Coronary artery (tissue), 2 donors: Measurements from ENCODE around the gene TMEM218.

Experiments
- DNase-seq: peaks from one replicate; pipeline ENCODE4 v3.0.0-alpha.2; 2017; ENCODE audit warnings: low spot score
- H3K27ac ChIP-seq, 2 donors: fragments of 200-600 bp; sonication (generic); one replicate each; pipeline ENCODE4 v1.5.1; 2016 to 2019
- H3K4me3 ChIP-seq: fragments of 200-600 bp; sonication (generic); 2 replicates; pipeline ENCODE4 v1.5.1; 2016; ENCODE audit warnings: mild to moderate bottlenecking, moderate library complexity
- TF ChIP-seq, protein P1 (sequence below): fragments of 200-600 bp; sonication (generic); IDR thresholded peaks from one replicate; pipeline ENCODE4 v1.5.1; 2019; ENCODE audit warnings: antibody characterized with exemption

TMEM218 gene

DNA sequence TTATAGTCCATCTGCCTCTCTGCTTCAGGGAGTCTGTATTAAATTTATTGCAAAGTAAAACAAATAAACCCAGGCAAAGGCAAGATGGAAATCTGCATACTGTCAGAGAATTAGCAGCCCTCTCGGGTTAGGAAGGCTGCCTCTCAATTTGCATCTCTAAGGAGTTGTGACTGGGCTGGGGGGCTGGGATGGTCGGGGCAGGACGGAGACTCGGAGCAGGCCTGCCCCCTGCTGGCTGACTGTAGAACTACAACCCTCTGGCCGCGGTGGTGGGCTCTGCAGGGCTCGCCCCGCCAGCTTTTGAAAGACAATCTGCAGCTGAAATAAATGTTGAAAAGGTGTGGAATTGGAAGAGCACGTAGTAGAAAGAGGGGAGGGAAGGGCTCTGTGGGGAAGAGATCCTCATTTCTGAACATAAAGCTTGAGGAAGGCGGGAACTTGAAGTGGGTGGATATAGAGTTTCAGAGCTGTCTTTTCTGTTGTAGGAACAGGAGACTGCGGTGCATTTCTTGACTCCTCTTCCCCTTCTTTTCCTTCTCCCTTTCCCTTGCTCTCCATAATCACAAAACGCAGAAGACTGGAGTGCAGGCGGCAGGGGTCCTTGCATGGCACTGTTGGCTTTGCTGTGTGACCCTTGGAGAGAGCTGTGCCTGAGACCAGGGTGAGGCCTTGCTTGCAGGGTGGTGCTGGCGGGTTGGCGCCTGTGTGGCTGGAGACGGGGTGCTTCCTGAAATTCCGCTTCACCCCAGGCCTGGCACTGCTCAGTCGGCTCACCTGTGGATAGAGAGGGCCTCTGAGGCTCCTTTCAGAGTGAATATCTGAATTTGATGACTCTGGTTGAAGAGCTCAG, 30.5 kb upstream of the TMEM218 start:
- TF ChIP-seq, protein P1, sequence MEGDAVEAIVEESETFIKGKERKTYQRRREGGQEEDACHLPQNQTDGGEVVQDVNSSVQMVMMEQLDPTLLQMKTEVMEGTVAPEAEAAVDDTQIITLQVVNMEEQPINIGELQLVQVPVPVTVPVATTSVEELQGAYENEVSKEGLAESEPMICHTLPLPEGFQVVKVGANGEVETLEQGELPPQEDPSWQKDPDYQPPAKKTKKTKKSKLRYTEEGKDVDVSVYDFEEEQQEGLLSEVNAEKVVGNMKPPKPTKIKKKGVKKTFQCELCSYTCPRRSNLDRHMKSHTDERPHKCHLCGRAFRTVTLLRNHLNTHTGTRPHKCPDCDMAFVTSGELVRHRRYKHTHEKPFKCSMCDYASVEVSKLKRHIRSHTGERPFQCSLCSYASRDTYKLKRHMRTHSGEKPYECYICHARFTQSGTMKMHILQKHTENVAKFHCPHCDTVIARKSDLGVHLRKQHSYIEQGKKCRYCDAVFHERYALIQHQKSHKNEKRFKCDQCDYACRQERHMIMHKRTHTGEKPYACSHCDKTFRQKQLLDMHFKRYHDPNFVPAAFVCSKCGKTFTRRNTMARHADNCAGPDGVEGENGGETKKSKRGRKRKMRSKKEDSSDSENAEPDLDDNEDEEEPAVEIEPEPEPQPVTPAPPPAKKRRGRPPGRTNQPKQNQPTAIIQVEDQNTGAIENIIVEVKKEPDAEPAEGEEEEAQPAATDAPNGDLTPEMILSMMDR: peak; percentile 77
- Histone ChIP-seq H3K4me3 (no peak overlapping the region), H3K27ac (no peak overlapping the region)
- DNase-seq: peak; percentile 29

DNA sequence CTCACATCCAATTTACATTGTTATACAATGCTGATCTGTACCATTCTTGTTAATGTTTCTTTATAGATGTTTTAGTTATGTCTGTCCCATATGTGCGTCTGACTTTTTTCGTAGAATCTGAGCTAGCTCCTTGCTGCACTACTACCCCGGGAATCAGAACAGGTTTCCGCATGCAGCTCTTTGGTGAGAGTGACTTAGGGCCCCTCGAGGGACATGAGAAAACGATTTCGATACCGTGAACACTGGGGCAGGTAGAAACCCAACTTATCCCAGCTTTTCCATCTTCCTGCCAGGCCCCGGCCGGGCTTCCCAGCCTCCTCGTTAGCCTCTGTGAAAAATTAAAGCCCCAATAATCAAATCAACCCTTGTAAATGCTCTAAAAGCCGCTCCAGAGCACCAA, 29.8 kb upstream of the TMEM218 start:
- TF ChIP-seq, protein P1: no peak
- no peak for DNase-seq
- Histone ChIP-seq H3K27ac (no peak overlapping the region), H3K4me3 (no peak overlapping the region)

DNA sequence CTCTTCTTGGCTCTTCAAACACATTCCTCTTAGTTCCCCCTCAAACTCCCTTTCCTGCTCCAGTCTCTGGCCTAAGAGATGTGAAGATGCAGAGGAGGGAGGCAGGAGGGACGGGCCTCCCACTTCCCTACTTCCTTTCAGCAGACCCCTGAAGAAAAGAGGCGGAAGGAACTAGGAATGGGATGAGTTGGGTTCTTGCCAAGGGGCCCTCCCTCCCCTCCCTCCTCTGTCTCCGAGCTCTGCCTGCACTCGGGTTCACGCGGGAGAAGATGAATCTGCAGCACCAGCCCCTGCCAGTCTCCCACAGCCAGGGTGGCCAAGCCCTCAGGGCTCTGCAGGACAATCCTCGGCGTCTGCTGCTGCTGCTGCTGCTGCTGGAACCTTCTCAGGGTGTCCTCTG, 28.8 kb upstream of the TMEM218 start:
- H3K4me3 ChIP-seq: no peak overlapping the region
- DNase-seq: no peak
- TF ChIP-seq, protein P1: no peak
- H3K27ac ChIP-seq: no peak overlapping the region

DNA sequence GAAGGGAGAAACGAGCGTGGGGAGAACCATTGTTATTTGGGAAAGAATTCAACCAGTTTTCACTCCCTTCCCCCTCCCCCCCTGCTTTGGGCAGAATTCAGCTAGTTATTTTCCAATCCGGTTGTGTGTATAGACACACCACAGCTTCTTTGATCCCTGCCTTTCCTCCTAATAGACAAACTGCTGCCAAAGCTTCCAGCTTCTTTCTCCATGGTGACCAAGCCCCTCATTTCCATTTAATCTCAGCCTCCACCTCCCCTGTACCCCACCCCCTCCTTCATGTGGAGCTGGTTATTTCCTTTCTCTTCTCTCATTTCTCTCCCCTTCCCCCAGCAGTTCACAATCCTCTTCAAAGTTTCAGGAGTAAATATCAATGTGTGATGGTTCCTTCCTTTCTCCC, 28.4 kb upstream of the TMEM218 start:
- TF ChIP-seq, protein P1: no peak
- no peak for DNase-seq
- H3K4me3 ChIP-seq: no peak overlapping the region
- H3K27ac ChIP-seq: no peak overlapping the region

DNA sequence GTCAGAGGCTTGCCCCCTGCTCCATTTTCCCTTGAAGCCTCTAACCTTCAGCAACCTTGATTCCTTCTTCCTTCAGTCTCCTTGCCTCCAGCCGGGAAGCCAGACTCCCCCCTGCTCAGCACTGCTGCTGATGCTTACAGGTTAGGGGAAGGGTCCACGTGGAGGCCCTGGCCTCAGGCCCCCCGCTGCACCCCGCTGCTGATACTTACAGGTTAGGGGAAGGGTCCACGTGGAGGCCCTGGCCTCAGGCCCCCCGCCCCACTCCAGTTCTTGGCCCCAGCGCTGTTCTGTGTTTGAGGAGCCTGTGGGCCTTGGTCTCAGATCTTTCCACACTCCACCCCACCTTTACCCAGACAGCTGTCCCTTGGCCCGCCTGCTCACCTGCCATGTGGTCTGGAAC, 27.5 kb upstream of the TMEM218 start:
- no peak for DNase-seq
- Histone ChIP-seq H3K27ac (no peak overlapping the region), H3K4me3 (no peak overlapping the region)
- TF ChIP-seq, protein P1: no peak

DNA sequence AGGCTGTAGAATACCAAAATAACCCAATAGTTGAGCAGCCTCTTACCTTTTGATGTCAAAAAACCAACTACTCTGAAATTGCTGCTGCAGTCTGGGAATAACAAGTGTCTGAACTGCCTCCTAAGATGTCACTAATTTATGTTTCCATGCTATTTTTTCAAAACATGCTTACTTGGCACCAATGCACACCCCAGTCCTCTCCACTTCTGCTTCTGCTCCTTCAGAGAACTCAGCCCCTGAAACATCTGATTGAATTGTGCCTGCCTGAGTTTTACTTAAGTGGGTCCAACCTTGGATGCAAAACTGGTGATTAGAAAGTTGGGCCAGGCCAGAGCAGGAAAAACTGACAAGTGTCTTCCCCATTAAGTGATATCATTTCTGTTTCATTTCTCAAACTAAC, 24.6 kb upstream of the TMEM218 start:
- no peak overlapping the region for H3K27ac ChIP-seq
- TF ChIP-seq, protein P1: no peak
- no peak for DNase-seq
- no peak overlapping the region for H3K4me3 ChIP-seq

DNA sequence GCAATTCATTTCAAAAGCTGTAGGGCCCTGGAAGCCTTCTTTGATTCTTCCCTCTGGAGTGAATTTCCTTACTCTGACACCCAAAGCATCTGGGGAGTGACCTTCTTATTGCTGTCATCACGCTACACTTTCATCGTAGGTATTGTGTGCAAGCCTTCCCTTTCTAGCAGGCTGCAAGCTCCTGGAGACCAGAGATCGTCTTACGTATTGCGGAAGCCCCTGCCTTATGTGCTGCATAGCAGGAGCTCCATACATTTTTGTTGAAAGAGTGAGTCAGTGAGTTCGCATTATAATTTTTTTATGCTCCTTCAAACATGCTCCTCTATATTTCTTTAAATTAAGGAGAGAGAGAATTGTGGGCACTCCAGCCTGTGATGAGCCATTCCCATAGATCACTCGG, 21.2 kb upstream of the TMEM218 start:
- Histone ChIP-seq H3K4me3 (no peak overlapping the region), H3K27ac (no peak overlapping the region)
- no peak for DNase-seq
- TF ChIP-seq, protein P1: no peak
